ENCODE measurements around the gene SPART.

- TF ChIP-seq USF2 (IDR thresholded peaks at IDR 0.05; ENCODE audit: borderline replicate concordance, low read depth, low read length) (no peak), CTCF (IDR thresholded peaks at IDR 0.05) (no peak), RAD21 (IDR thresholded peaks at IDR 0.05; ENCODE audit: low read length) (no peak), TAF1 (IDR thresholded peaks at IDR 0.05; ENCODE audit: borderline replicate concordance, low read depth, low read length) (no peak), EP300 (IDR thresholded peaks at IDR 0.05; ENCODE audit: borderline replicate concordance in 1 of 2, low read depth in 1 of 2, low read length in 1 of 2) (no peak), POLR2AphosphoS5 (IDR thresholded peaks at IDR 0.05; ENCODE audit: low read depth, low read length) (no peak)
Measured at GRCh38 chr13:36261976-36262375, 84.2 kb downstream of the SPART start.

All from SK-N-SH (cell line).